Measurements from ENCODE around the gene TAS2R40. TPM values are rescaled to one million over a fixed set of nuclear protein-coding genes. Genes with fewer than 3 reads are reported as not detected.
"Not testable (repeated sequence)": the region's sequence is repeated elsewhere in the genome, so short reads cannot be mapped to it uniquely, and the experiment has no call there.

TAS2R40 gene
- total RNA-seq, 1 donor from 2014 or later = not detected

- no peak for DNase-seq (ENCODE audit: low read depth, low spot score)
Measured at GRCh38 chr7:143250199-143250598, 28.4 kb downstream of the TAS2R40 start.

DNA sequence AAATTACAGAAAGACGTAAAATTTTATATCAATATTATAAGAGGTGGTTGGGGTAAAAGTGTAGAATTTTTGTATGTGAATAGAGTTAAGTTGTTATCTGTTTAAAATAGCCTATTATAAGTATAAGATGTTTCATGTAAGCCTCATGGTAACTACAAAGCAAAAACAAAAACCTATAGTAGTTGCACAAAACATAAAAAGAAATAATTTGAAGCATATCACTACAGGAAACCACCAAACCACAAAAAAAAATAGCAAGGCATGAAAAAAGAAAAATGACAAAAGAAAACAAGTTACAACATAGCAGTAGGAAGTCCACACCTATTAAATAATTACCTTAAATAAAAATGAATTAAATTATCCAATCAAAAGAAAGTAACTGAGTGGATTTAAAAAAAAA, 29.0 kb downstream of the TAS2R40 start:
- no peak for DNase-seq (ENCODE audit: low read depth, low spot score)

- no peak for DNase-seq (ENCODE audit: low read depth, low spot score)
Measured at GRCh38 chr7:143252006-143252405, 30.2 kb downstream of the TAS2R40 start.

GRCh38 chr7:143255564-143255963, 33.7 kb downstream of the TAS2R40 start:
- DNase-seq (ENCODE audit: low read depth, low spot score) = no peak

- DNase-seq (ENCODE audit: low read depth, low spot score) = no peak
Measured at GRCh38 chr7:143256325-143256724, 34.5 kb downstream of the TAS2R40 start.

- DNase-seq (ENCODE audit: low read depth, low spot score) = no peak
Measured at GRCh38 chr7:143256932-143257331, 35.1 kb downstream of the TAS2R40 start.

DNA sequence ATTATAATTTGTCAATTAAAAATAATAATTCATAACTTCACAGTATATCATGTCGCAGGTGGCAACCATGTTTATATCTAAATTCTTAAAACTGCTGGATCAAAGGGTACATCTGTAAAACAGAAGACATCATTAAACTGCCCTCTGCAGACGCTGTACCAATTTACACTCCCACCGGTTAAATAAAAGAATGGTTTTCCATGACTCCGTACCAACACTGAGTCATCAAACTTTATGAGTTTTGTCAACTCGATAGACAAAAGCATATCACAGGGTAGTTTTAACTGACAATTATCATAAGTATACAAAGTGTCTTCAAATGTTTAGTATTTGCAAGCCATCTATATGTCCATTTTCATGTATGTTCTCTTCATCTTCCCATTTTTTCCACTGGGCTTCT, 35.7 kb downstream of the TAS2R40 start:
- DNase-seq (ENCODE audit: low read depth, low spot score) = no peak

DNA sequence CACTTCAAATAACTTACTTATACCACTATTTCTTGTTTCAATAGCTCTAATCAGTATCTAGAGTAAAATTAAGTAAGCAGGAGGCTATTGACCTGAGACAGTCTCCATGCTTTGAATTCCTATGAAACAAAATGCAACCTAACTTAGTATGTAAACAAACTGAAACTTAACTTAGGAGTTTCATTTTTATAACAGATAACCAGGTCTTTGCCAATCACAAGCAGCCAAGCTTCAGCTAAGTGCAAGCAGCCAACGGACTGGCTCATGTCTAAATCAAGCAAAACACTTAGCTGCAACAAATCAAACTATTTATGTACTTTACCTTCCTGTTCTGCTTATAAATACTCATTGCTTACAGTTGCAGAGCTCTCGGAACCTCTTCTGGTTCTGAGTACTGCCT, 37.0 kb downstream of the TAS2R40 start:
- DNase-seq (ENCODE audit: low read depth, low spot score) = no peak

DNA sequence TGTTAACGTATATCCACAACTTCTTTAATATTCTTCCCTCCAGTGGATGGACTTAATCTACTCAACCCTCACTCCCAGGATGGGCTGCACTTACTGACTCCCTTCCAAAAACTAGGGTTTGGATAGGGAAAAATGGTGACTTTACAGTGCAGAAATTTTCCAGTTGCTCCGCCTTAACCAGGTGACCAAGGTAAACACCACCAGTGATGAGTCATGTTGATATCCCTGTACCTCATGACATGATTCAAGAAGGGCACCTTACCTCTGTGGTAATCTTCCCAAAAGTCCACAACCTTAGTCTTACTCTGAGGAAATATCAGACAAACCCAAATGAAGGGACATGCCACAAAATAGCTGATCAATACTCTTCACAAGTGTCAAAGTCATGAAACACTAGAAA, 37.9 kb downstream of the TAS2R40 start:
- DNase-seq (ENCODE audit: low read depth, low spot score) = no peak

DNA sequence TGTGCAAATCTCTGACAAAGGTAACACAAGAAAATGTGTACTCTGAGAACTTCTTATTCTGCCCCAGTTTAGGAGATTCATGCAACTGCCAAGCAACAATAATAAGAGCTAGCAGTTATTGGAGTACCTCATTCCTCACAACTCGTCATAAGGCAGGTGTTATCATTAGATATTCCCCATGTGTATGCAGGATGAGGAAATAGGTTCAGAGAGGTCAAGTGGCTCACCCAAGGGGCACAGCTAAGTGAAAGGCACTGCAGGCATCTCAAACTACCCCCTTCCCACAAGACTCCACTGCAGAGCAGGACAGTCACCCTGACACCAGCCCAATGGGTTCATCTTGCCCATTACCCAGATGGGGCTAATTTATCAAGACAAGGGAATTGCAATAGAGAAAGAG, 40.1 kb downstream of the TAS2R40 start:
- DNase-seq (ENCODE audit: low read depth, low spot score) = no peak

GRCh38 chr7:143263266-143264195, 41.7 kb downstream of the TAS2R40 start, which contains the start of gene GSTK1:
TSS of gene GSTK1 (plus strand) at chr7:143263441. CDS start at chr7:143263514, 73 bp downstream.
- DNase-seq (ENCODE audit: low read depth, low spot score) = no peak

- DNase-seq (ENCODE audit: low read depth, low spot score) = not testable (repeated sequence)
Measured at GRCh38 chr7:143264196-143264568, 42.3 kb downstream of the TAS2R40 start.

DNA sequence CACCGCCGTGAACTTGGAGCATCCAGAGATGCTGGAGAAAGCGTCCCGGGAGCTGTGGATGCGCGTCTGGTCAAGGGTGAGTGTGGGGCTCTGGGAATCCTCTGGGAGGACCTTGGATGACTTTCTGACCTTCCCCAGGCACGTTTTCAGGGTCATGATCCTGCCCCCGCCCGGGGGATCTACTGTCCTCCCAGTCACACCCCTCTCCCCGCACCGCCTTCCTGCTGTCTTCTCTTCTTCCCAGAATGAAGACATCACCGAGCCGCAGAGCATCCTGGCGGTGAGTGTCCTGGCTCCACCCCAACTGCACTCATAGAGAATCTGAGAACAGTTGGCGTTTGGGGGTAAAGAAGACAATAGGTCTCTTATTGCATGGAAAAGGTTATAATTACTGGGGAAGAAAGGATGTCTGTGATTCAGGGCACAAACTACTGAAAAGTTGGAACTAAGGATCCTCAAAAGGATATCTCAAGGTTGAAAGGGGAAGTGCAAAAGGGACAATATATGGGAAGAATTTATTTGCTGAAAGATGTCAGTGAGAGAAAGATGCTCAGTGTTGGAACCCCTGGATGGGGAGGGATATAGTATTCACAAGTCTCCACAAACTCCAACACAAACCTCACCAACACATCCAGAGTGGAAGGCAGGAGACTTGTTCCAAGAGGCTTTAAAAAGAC, 43.3 kb downstream of the TAS2R40 start:
- no peak for DNase-seq (ENCODE audit: low read depth, low spot score)

GRCh38 chr7:143269251-143269650, 47.4 kb downstream of the TAS2R40 start:
- no peak for DNase-seq (ENCODE audit: low read depth, low spot score)

DNA sequence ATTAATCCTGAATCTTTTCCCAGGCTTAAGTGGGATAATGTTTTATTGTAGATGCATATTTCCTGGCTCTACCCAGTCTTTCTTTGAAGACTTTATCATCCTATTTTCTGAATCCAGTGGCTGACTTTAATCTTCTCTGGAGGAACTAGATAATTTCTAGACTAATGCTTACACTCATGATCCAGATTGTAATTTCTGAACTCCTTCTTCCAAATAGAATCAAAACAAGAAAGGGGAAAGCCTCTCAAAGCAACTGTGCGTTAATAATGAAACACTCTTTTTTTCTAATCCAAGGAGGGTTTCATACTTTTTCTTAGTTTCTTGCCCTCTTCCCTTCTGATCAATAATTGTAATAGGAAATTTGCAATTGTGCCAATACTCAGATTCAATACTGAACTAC, 49.4 kb downstream of the TAS2R40 start:
- no peak for DNase-seq (ENCODE audit: low read depth, low spot score)

Other genes starting within 250 kb of the TAS2R40 start
- not detected in 2 replicates for gene OR9A2, start 194.9 kb upstream of the TAS2R40 start, total RNA-seq
- gene OR6V1, start 169.7 kb upstream of the TAS2R40 start, total RNA-seq = not detected in 2 replicates
- gene PIP, start 90.0 kb upstream of the TAS2R40 start, total RNA-seq = not detected in 2 replicates
- not detected in 2 replicates for gene TAS2R39, start 38.6 kb upstream of the TAS2R40 start, total RNA-seq
- 76.0 and 90.9 TPM in 2 replicates for gene GSTK1, start 41.4 kb downstream of the TAS2R40 start, total RNA-seq
- not detected in 2 replicates for gene TMEM139, start 62.9 kb downstream of the TAS2R40 start, total RNA-seq
- 20.6 and 28.8 TPM in 2 replicates for gene CASP2, start 66.3 kb downstream of the TAS2R40 start, total RNA-seq
- gene CLCN1, start 94.1 kb downstream of the TAS2R40 start, total RNA-seq = not detected in 2 replicates
- gene FAM131B, start 140.7 kb downstream of the TAS2R40 start, total RNA-seq = 1.2 and 1.5 TPM in 2 replicates
- 33.5 and 37.9 TPM in 2 replicates for gene ZYX, start 159.3 kb downstream of the TAS2R40 start, total RNA-seq
- gene EPHA1, start 186.8 kb downstream of the TAS2R40 start, total RNA-seq = under 0.01 and 0.07 TPM in 2 replicates
- gene TAS2R60, start 221.4 kb downstream of the TAS2R40 start, total RNA-seq = not detected in 2 replicates